GM21786 (cell line): ENCODE measurements around the gene RP2.
A peak's percentile ranks its signal among the peaks of the same experiment; 100 is the strongest.

Source experiments
- ATAC-seq: cut with Tn5 transposase; IDR thresholded peaks from one replicate; pipeline ENCODE4 v1.9.1; 2021; ENCODE audit not compliant: unreplicated experiment

RP2 gene

GRCh38 chrX:46841346-46841745 lies 4.5 kb downstream of the RP2 start:
- ATAC-seq: no peak

GRCh38 chrX:46844913-46845312 lies 8.1 kb downstream of the RP2 start:
- no peak for ATAC-seq

DNA sequence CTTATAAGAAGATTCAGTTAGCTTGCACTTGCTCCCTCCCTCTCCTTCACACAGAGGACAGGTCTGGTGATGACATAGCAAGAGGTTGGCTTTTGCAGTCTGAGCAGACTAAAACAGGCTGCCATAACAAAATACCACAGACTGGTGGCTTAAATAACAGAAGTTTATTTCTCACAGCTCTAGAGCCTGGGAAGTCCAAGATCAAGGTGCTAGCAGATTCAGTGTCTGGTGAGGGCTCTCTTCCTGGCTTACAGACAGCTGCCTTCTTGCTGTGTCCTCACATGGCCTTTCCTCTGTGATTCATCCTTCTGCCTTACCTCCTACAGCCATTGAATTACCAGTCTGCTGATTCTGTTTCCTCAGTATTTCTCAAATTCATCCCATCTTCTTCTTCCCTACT lies 13.1 kb downstream of the RP2 start:
- ATAC-seq: no peak

DNA sequence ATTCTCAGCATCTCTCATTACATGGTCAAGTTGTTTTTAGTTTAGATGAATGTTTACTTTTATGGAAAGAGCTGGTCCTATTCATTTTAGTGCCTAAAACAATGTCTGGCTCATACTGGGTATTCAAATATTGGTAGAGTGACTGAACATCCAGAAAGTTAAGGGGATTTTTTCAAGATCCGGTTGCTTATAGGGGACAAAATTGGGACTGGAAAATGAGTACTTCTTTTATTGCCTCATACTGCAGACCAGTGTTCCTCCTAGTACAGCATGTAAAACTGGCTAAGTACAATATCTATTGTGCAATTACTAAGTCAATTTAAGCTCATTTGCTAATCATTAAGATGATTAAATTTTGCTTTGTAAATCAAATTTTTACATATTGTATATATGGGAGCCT lies 13.9 kb downstream of the RP2 start:
- ATAC-seq: no peak

GRCh38 chrX:46856483-46856882 lies 19.6 kb downstream of the RP2 start:
- no peak for ATAC-seq

GRCh38 chrX:46860557-46860956 lies 23.7 kb downstream of the RP2 start:
- ATAC-seq: no peak

DNA sequence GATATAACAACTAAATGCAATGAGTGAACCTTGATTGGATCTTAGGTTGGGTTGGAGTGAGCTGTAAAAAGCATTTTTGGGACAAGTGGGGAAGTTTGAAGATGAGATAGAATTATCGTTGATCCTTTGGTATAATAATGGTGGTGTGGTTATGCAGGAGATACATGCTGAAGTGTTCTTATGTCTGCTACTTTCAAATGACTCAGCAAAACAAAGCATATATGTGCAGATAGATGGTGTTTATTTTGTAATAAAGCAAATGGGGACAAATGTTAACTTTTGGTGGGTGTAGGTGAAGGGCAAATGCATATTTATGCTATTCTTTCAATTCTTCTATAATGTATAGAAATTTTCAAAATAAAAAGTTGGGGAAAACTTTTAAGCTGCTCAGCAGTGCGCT lies 26.2 kb downstream of the RP2 start:
- no peak for ATAC-seq

- ATAC-seq: no peak
Observed at GRCh38 chrX:46864606-46865005, 27.8 kb downstream of the RP2 start.

- no peak for ATAC-seq
Observed at GRCh38 chrX:46865281-46865680, 28.4 kb downstream of the RP2 start.

DNA sequence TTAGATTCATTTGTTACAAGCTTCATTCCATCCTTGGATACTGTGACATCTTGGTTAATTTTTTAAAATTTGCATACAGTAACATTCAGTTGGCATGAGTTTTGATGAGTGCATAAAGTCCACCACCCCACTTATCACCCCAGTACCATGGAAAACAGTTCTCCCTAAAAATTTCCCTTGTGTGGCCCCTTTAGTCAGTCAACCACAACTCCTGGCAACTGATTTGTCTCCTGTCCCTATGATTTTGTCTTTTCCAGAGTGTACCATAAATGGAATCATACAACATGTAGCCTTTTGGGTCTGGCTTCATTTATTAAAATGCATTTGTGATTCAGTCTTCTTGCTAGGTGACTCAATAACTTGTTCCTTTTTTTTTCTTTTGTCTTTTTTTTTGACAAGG lies 29.9 kb downstream of the RP2 start:
- ATAC-seq: no peak

GRCh38 chrX:46873746-46874145 lies 36.9 kb downstream of the RP2 start:
- ATAC-seq: no peak

DNA sequence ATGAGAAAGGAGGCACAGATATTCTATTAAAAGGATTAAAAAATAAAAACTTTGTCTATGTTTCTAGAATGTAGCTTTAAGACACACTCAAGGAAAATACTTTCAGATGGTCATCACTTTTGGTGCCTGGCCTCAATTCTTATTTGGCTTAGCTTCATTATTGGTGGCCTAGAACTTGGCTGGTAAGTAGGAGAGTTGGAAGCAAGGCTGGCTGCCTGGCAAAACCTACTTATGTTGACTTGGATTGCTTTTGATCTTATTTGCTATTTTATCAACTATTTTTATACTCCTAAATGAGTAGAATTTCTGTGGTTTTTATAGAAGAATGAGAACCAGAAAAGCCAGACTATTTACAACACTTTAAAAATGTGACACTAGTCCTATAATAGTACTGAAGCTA lies 40.1 kb downstream of the RP2 start:
- ATAC-seq: no peak

DNA sequence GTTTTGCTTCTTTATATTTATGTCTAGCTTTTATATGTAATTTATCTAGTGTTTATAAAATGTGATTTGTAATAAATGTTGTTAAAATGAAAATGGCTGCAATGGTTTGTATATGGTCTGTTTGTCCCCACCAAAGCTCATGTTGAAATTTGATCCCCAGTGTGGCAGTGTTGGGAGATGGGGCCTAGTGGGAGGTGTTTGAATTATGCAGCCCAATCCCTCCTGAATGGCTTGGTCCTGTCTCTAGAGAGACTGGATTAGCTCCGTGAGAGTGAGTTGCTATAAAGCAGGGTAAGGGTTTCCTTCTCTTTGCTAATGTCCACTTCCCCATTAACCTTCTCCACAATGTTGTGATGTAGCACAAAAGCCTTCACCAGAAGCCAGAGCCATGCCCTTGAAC lies 45.4 kb downstream of the RP2 start:
- ATAC-seq: no peak

DNA sequence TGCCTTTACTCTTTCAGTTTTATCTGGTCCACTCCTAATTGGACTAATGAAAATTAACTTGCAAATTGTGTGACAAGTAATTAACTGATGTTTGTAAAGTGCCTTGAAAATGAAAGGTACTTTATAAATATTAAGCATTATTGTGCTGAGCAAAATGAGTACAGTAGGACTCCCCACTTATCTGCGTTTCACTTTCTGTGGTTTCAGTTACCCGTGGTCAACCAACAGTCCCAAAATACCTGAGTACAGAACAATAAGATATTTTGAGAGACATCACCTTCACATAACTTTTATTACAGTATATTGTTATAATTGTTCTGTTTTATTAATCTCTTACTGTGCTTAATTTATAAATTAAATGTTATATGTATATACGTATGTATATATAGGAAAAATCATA lies 48.0 kb downstream of the RP2 start:
- ATAC-seq: no peak

GRCh38 chrX:46898207-46898606 lies 61.4 kb downstream of the RP2 start:
- no peak for ATAC-seq

DNA sequence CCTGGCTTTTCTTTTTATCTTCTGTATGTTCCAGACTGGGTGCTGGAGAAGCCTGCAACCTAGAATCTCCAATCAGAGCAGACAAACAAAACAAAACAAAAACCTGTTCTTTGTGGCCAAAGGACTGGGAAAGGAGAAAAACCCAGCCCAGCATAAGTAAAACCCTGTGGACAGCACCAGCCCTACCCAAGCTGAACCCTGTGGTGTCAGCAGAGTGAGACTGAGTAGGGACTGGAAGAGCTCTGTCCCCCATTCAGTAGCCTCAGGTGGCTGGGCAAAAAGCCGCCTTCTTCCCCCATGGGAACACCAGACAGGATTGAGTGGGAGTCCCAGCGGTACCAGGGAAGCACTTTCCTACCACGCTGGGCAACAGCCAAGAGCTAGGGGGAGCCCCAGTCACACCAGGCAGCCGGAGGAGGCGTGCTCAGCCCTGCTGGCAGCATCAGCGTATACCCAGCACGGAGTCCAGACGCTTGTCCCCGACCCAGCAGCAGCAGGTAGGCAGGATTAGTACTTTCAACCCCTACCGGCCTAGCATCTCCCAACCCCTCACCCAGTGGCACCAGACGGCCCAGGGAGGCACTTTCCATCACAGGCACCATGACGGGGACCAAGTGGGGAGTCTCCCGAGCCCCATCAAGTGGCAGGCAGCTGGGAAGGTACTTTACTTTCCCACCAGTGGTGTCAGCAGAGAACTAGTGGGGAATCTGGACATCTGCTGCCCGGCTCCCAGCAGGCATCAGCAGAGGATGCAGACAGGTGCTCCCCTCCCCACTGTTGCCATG lies 66.8 kb downstream of the RP2 start:
- ATAC-seq: peak; percentile 94

DNA sequence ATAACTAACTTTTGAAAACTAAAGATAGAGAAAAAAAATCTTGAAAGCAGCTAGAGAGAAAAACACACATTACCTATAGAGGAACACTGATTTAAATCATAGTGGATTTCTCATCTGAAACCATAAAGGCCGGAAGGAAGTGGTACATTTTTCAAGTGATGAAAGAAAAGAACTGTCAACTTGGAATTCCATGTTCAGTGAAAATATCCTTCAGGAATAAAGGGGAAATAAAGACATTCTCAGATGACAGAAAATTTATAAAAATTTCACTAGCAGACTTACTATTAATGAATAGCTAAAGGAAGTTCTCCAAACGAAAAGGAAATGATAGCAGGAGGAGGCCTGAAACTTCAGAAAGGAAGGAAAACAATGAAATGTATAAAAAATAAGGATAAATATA lies 67.8 kb downstream of the RP2 start:
- no peak for ATAC-seq

GRCh38 chrX:46910415-46910814 lies 73.6 kb downstream of the RP2 start:
- no peak for ATAC-seq

- no peak for ATAC-seq
Observed at GRCh38 chrX:46912098-46912602, 75.3 kb downstream of the RP2 start, which contains the start of gene JADE3. Gene JADE3 (plus strand): TSS chrX:46912421. CDS start chrX:46984895, 72,474 bp downstream.

DNA sequence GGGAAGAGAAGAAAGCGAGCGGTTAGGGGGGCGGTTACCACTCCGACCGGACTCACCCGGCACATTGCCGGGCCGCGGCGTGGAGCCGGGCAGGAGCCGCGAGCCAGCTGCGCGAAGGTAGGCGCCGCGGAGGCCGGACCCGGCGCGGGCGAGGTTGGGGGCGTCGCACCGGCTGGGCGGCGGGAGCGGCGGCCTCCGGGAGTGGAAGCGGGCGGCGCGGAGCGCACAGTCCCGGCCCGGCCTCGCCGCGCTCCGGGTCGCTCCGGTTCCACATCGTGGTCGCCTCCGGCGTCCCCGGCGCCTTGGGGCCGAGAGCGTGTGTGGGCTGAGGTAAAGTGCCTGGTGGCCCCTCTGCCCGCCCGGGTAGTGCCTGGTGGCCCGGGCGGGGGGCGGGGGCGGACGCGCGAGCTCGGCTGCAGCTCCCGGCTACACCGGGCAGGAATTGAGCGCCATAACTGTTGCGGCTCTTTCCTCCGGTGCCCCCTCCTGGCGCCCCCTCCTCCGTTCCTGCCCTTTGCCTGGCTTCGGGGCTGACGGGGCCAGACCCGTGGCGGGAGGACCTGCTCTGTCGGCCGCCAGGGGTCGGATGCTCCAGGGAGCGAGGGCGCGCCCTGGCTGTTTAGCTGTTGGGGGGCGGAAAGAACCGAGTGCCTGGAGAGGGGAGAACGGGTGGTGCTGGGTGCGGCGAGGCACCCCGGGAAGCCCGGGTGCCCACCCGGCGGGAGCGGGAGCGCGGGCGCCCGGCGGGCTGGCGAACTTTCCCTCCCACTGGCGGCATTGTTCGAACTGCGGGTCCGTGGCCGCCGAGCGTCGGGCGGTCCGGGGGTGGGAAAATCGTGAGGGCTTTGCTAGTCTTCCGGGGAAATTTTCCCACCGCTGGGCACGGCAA lies 76.0 kb downstream of the RP2 start:
- no peak for ATAC-seq

- no peak for ATAC-seq
Observed at GRCh38 chrX:46913667-46914066, 76.8 kb downstream of the RP2 start.

- no peak for ATAC-seq
Observed at GRCh38 chrX:46916273-46916672, 79.4 kb downstream of the RP2 start.
